Fibroblast of the conjunctiva (primary cell): ENCODE data around the gene CLDN19.
"Not testable (repeated sequence)": the region's sequence is repeated elsewhere in the genome, so short reads cannot be mapped to it uniquely, and the experiment has no call there.

Source experiments
- DNase-seq: peaks from one replicate; pipeline ENCODE4 v3.0.0-alpha.2; 2010; ENCODE audit warnings: low read depth

Gene CLDN19

GRCh38 chr1:42759114-42759513 lies 19.1 kb upstream of the CLDN19 start:
- DNase-seq, result no peak

GRCh38 chr1:42758641-42759040 lies 18.6 kb upstream of the CLDN19 start:
- DNase-seq, result no peak

GRCh38 chr1:42757892-42758275 lies 17.8 kb upstream of the CLDN19 start:
- DNase-seq, result no peak

GRCh38 chr1:42756956-42757891 lies 17.2 kb upstream of the CLDN19 start:
- peak; percentile 63 for DNase-seq

GRCh38 chr1:42753070-42753469 lies 13.0 kb upstream of the CLDN19 start:
- peak; percentile 36 for DNase-seq

GRCh38 chr1:42752284-42752683 lies 12.2 kb upstream of the CLDN19 start:
- DNase-seq, result no peak

- DNase-seq, result not testable (repeated sequence)
Observed at GRCh38 chr1:42751511-42752070, 11.6 kb upstream of the CLDN19 start.

GRCh38 chr1:42750041-42750440 lies 10.0 kb upstream of the CLDN19 start:
- DNase-seq, result no peak

GRCh38 chr1:42748461-42749410 lies 8.7 kb upstream of the CLDN19 start:
- DNase-seq, result no peak

- DNase-seq, result no peak
Observed at GRCh38 chr1:42748021-42748420, 8.0 kb upstream of the CLDN19 start.

- DNase-seq, result no peak
Observed at GRCh38 chr1:42747125-42747524, 7.1 kb upstream of the CLDN19 start.

- DNase-seq, result no peak
Observed at GRCh38 chr1:42746436-42747105, 6.5 kb upstream of the CLDN19 start.

GRCh38 chr1:42745851-42746250 lies 5.8 kb upstream of the CLDN19 start:
- DNase-seq, result no peak

- DNase-seq, result no peak
Observed at GRCh38 chr1:42744148-42744413, 4.0 kb upstream of the CLDN19 start.

- DNase-seq, result no peak
Observed at GRCh38 chr1:42743317-42744147, 3.5 kb upstream of the CLDN19 start.

- no peak for DNase-seq
Observed at GRCh38 chr1:42742617-42743316, 2.7 kb upstream of the CLDN19 start.

- DNase-seq, result no peak
Observed at GRCh38 chr1:42742141-42742540, 2.1 kb upstream of the CLDN19 start.

GRCh38 chr1:42741706-42742105 lies 1.7 kb upstream of the CLDN19 start:
- no peak for DNase-seq

- no peak for DNase-seq
Observed at GRCh38 chr1:42740851-42741580, 980 bp upstream of the CLDN19 start.

- DNase-seq, result no peak
Observed at GRCh38 chr1:42738678-42739226, 1.3 kb downstream of the CLDN19 start.
